ENCODE results near the gene LDLRAD3. TPM values are rescaled to one million over a fixed set of nuclear protein-coding genes. Genes with fewer than 3 reads are reported as not detected.

LDLRAD3 gene
- total RNA-seq, 2 donors from 2014 or later, result 30.8 to 42.5 TPM

GRCh38 chr11:36077368-36077767 is 133.5 kb downstream of the LDLRAD3 start:
- H3K36me3 ChIP-seq, result no peaks in the 10 kb centered on the region
- DNase-seq (ENCODE audit: low spot score), result no peak
- H3K4me3 ChIP-seq, result no peak overlapping the region
- no peaks in the 10 kb centered on the region for H3K27me3 ChIP-seq (replicated peaks; ENCODE audit: insufficient read depth)
- H3K4me1 ChIP-seq (replicated peaks), result no peaks in the 10 kb centered on the region
- intact Hi-C loops (cut with DNase I), result no loop called here
- TF ChIP-seq POLR2AphosphoS5 (IDR thresholded peaks at IDR 0.05) (no peak), CTCF (IDR thresholded peaks at IDR 0.05) (no peak), POLR2A (IDR thresholded peaks at IDR 0.05) (no peak)
- WGBS, result 100% methylated on average over 4 of the region's 4 CpGs
- no peak overlapping the region for H3K27ac ChIP-seq
- no peaks in the 10 kb centered on the region for H3K9me3 ChIP-seq

DNA sequence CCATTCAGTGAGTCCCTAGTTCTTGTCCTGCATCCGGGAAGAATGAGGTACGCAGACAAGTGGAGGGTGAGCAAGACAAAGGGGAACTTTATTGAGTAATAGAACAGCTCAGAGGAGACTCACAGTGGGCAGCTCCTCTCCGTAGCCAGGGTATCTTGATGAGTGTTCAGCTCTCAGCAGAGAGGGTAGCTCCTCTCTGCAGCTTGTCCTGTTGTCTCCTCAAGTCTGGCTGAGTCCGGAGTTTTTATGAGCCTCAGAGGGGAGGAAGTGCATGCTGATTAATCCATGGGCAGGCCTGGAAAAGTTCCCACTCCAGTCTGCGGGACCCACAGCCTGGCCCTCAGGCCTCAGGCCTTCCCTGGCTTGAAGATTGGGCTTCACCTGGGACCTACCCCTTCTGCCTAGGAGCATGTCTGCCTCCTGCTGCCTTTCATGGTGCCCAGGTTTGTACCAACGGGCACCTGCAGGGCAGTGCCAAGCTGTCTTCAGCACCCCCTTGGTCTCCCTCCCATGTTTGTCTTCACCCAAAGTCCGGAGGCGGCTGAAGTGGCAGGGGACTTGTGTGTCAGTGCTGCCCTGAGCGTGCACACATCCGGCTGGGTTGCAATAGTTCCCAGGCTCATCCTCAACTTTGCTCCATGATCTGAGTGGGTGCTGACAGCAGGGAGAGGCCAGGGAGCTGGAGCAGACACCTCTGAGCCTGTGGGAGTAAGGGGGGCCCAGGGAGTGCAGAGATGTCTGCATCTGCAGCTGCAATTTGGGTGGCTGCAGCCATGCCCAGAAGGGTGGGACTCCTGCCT is 134.2 kb downstream of the LDLRAD3 start:
- no peak for DNase-seq (ENCODE audit: low spot score)
- intact Hi-C loops (cut with DNase I), result no loop called here
- Histone ChIP-seq H3K27me3 (replicated peaks; ENCODE audit: insufficient read depth) (no peaks in the 10 kb centered on the region), H3K27ac (no peak overlapping the region), H3K36me3 (no peaks in the 10 kb centered on the region), H3K4me3 (no peak overlapping the region), H3K4me1 (replicated peaks) (no peaks in the 10 kb centered on the region), H3K9me3 (no peaks in the 10 kb centered on the region)
- WGBS, result 88% methylated on average over 10 of the region's 10 CpGs
- TF ChIP-seq CTCF (IDR thresholded peaks at IDR 0.05) (no peak), POLR2A (IDR thresholded peaks at IDR 0.05) (no peak), POLR2AphosphoS5 (IDR thresholded peaks at IDR 0.05) (no peak)

- no peak overlapping the region for H3K4me3 ChIP-seq
- 96% methylated on average over 11 of the region's 11 CpGs for WGBS
- H3K36me3 ChIP-seq, result no peaks in the 10 kb centered on the region
- no peaks in the 10 kb centered on the region for H3K4me1 ChIP-seq (replicated peaks)
- TF ChIP-seq CTCF (IDR thresholded peaks at IDR 0.05), result no peak
- no peak for TF ChIP-seq POLR2AphosphoS5 (IDR thresholded peaks at IDR 0.05)
- no peak for TF ChIP-seq POLR2A (IDR thresholded peaks at IDR 0.05)
- no peaks in the 10 kb centered on the region for H3K27me3 ChIP-seq (replicated peaks; ENCODE audit: insufficient read depth)
- intact Hi-C loops (cut with DNase I), result no loop called here
- H3K9me3 ChIP-seq, result no peaks in the 10 kb centered on the region
- DNase-seq (ENCODE audit: low spot score), result no peak
- H3K27ac ChIP-seq, result no peak overlapping the region
Observed at GRCh38 chr11:36078686-36079055, 134.8 kb downstream of the LDLRAD3 start.

DNA sequence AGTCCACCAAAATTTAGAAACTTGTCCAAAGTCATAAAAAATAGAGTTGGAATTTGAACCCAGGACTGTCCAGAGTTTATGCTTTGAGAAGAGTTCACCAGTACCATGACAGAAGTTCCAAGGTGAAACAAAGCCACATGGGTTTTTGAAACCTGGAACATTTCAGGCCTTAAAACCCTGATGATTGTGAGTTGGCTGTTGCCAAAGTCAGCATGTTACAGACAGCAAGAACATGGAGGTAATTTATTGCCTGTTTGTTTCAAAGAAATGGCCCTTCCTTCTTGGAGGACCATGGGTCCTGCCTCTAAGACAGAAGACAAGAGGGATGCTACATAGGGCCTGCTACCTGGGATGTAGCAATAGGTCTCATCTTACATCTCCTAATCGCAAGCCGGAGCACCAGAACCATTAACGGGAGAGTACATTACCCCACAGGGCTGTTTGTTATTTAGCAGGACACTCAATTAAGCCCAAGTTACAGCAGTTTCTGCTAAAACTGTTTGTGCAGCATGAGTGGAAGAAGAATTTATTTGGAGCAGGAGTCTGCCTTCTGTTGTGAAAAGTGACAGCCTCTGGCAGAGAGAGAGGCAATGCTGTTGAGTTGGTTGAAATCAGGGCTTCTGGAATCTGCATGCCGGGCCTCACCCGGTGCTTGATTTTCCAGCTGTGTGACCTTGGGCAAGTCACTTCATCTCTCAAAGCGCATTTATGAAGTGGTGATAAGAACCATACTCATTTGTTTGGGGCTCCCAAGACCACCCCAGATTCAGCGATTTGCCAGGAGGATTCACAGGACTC is 136.2 kb downstream of the LDLRAD3 start:
- intact Hi-C loops (cut with DNase I), result no loop called here
- no peaks in the 10 kb centered on the region for H3K36me3 ChIP-seq
- no peak overlapping the region for H3K4me3 ChIP-seq
- no peaks in the 10 kb centered on the region for H3K4me1 ChIP-seq (replicated peaks)
- DNase-seq (ENCODE audit: low spot score), result no peak
- H3K27me3 ChIP-seq (replicated peaks; ENCODE audit: insufficient read depth), result no peaks in the 10 kb centered on the region
- TF ChIP-seq CTCF (IDR thresholded peaks at IDR 0.05) (no peak), POLR2A (IDR thresholded peaks at IDR 0.05) (no peak), POLR2AphosphoS5 (IDR thresholded peaks at IDR 0.05) (peak; percentile 6)
- H3K27ac ChIP-seq, result no peak overlapping the region
- 83% methylated on average over 7 of the region's 7 CpGs for WGBS
- H3K9me3 ChIP-seq, result no peaks in the 10 kb centered on the region

Data from prostate gland (tissue), 2 donors.